ENCODE data around the gene RAD51AP1.

Gene RAD51AP1

DNA sequence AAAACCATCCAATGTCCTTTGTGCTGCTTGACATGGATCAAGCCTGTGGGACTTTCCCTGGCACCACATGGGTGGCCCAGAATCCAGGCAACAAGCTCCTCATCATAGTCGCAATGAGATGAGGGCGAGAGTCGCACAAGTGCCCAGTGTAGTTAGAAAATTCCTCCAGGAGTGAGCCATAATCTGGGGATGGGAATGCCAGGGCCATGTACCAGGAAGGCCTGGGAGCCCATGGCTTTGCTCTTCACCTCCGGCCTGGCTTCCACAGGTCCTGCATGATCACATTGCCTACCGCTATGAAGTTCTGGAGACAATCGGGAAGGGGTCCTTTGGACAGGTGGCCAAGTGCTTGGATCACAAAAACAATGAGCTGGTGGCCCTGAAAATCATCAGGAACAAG lies 57.2 kb downstream of the RAD51AP1 start:
- DNase-seq, result no peak

DNA sequence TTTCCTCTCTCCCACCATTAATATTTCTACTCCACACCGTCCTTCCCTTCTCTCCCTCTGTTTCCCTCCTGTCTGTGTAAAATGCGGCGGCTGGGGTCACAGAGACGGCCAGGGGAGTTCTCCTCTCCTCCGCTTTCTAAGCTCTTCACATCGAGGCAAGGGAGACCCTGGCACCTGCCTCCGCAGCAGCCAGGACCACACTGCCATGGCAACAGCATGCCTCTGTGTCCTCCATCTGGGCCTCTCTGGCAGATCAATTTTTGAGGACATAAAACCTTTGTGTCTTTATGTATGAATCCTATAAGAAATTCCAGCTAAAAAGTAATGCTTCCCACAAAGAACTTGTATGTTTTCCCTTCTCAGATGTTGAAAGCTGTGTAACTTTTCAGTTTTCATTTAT lies 64.7 kb downstream of the RAD51AP1 start:
- no peak for DNase-seq

DNA sequence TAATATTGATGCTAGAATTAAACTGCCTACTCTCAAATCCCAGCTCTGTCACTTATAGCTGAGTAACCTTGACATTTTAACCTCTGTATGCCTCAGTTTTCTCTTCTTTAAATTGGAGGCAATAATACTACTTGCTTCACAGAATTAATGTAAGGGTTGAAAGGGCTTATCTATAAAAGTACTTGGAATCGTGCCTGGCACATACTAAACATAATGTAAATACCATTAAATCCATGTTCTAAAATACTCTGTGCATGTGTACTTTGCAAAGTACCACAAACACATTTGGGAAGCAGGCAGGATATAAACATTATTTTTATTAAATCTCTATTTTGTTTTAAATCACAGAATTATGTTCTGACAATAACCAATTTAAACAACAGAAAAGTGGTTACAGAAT lies 65.3 kb downstream of the RAD51AP1 start:
- DNase-seq, result no peak

DNA sequence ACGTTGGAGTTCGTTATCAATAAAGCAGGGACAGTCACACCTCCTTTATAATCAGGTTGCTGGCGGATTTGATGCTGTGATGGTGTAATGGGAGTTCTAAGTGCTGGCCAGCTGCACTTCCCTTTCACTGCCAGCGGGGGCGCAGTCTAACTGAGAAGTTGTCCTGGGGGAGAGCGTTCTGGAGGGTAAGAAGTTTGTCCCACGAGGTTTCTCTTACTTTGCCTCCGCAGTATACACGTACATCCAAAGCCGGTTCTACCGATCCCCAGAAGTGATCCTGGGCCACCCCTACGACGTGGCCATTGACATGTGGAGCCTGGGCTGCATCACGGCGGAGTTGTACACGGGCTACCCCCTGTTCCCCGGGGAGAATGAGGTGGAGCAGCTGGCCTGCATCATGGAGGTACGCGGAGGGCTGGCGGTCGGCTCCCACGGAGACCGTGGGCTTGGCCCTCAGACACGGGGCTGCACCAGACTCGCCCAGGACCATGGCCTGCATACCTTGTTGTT lies 66.0 kb downstream of the RAD51AP1 start:
- peak; percentile 84 for DNase-seq

DNA sequence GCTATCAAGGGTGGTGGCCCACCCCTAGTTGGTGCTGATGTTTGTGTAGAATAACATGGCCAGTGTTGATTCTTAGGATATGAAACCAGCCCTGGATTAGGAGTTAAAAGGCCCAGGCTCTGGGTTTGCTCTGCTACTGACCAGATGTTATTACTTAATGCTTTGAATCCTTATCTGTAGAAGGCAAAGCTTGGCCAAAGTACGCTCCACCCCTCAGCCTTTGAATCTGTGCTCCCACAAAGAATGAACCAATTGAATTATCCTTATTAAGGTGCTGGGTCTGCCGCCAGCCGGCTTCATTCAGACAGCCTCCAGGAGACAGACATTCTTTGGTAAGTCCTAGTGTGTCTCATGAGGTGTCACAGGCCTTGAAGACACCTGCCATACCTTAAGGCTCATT lies 68.4 kb downstream of the RAD51AP1 start:
- DNase-seq, result no peak

DNA sequence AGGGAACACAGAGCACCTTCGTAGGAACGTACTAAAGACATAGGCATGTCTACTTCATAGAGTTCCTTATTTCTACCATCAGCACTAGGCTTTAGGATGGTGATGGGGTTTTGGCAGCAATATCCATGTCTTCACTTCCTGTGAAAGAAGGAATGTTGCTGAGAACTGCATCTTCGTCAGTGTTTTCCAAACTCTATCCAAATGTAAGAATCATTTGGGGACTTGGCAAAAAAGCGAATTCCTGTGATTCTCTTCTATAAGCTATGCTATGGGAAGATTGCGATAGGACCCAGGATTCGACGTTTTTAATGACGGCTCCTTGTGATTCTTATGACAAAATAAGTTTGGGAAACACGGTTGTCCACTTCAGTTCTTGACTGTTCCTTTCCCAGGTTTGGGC lies 70.4 kb downstream of the RAD51AP1 start:
- no peak for DNase-seq

Measured in stimulated activated CD4-positive, alpha-beta T cell treated with anti-CD3 and anti-CD28 coated beads, Interleukin-1b, Interleukin-23, amount 100 ng/mL, for 48 hours (primary cell).